Upper lobe of left lung (tissue), 4 donors: ENCODE measurements around the gene ROBO1.

Source experiments
- POLR2A ChIP-seq, 4 donors: fragments of 450-650 bp; IDR thresholded peaks; one replicate each; pipeline ENCODE4 v1.5.1; 2016 to 2017; ENCODE audit warnings: antibody characterized with exemption in 4 of 4, mild to moderate bottlenecking in 2 of 4
- TF ChIP-seq, protein P1 (sequence below), 6 experiments: fragments of 450-650 bp in 4 of 6; fragments of 200-600 bp in 2 of 6; sonication (generic) in 2 of 6; IDR thresholded peaks; one replicate each; pipeline ENCODE4 v1.5.1; 2016 to 2019; ENCODE audit warnings: antibody characterized with exemption in 6 of 6

DNA sequence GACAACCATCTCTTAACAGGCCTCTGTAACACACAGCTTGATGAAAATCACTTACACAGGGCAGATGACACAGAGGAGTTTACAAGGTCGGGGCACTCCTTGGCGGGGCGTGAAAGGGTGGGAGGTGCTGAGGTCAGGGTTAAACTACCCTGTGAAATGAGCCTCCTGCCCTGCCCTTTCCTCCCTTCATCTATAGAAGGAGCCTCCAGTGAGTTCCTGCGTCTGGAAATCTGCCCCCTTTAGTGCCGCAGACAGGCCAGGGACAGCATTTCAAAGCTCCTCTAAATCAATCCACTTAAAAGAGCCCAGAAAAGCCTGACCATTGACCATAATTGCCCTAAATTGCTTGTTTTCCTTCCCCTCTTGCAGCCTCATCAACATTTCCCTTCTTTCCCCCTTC, 1.9 kb downstream of the ROBO1 start:
- TF ChIP-seq, protein P1, sequence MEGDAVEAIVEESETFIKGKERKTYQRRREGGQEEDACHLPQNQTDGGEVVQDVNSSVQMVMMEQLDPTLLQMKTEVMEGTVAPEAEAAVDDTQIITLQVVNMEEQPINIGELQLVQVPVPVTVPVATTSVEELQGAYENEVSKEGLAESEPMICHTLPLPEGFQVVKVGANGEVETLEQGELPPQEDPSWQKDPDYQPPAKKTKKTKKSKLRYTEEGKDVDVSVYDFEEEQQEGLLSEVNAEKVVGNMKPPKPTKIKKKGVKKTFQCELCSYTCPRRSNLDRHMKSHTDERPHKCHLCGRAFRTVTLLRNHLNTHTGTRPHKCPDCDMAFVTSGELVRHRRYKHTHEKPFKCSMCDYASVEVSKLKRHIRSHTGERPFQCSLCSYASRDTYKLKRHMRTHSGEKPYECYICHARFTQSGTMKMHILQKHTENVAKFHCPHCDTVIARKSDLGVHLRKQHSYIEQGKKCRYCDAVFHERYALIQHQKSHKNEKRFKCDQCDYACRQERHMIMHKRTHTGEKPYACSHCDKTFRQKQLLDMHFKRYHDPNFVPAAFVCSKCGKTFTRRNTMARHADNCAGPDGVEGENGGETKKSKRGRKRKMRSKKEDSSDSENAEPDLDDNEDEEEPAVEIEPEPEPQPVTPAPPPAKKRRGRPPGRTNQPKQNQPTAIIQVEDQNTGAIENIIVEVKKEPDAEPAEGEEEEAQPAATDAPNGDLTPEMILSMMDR (IDR thresholded peaks at IDR 0.05), result no peak
- TF ChIP-seq POLR2A (IDR thresholded peaks at IDR 0.05), result no peak
